Kidney (tissue), 14 donors: ENCODE results near the gene GOLGA5. TPM values are rescaled to one million over a fixed set of nuclear protein-coding genes. Genes with fewer than 3 reads are reported as not detected.
"Not testable (repeated sequence)": the region's sequence is repeated elsewhere in the genome, so short reads cannot be mapped to it uniquely, and the experiment has no call there.

ENCODE experiments used
- DNase-seq, 5 donors: peaks; one replicate each; pipeline ENCODE4 v3.0.0-alpha.2; 2013 to 2020
- FAIRE-seq: peaks from 2 replicates; lab custom pipeline; 2012; peaks lifted over from hg19 to GRCh38; lab: Jason Lieb, UNC
- H3K27ac ChIP-seq, 2 donors: one replicate each; pipeline ENCODE4 v1.7.0; 2013; ENCODE audit warnings: low read depth in 2 of 2, low read length in 2 of 2, inconsistent platforms in 1 of 2
- H3K27me3 ChIP-seq: one replicate; pipeline ENCODE4 v1.7.1; 2013; ENCODE audit warnings: low read length, inconsistent platforms; ENCODE audit not compliant: control insufficient read depth, insufficient read depth
- H3K36me3 ChIP-seq, 3 donors: one replicate each; pipeline versions ENCODE4 v1.7.0 to v1.7.1; 2013; ENCODE audit warnings: low read length in 3 of 3, control low read depth in 1 of 3, inconsistent platforms in 1 of 3; ENCODE audit not compliant: insufficient read depth in 3 of 3, control insufficient read depth in 2 of 3
- H3K4me1 ChIP-seq, 3 donors: one replicate each; pipeline versions ENCODE4 v1.7.0 to v1.7.1; 2013; ENCODE audit warnings: low read length in 3 of 3, inconsistent platforms in 1 of 3, low read depth in 1 of 3; ENCODE audit not compliant: control insufficient read depth in 2 of 3, insufficient read depth in 2 of 3
- H3K4me3 ChIP-seq, 3 donors: one replicate each; pipeline versions ENCODE4 v1.7.0 to v1.8.1; 2013; ENCODE audit warnings: low read length in 3 of 3, control low read depth in 1 of 3, inconsistent platforms in 1 of 3
- H3K9ac ChIP-seq, 3 donors: one replicate each; pipeline versions ENCODE4 v1.7.0 to v1.7.1; 2013; ENCODE audit warnings: low read length in 3 of 3, control low read depth in 1 of 3, inconsistent platforms in 1 of 3
- H3K9me3 ChIP-seq, 3 donors: one replicate each; pipeline versions ENCODE4 v1.7.0 to v1.7.1; 2013; ENCODE audit warnings: low read length in 3 of 3, control low read depth in 1 of 3, inconsistent platforms in 1 of 3; ENCODE audit not compliant: control insufficient read depth in 2 of 3, insufficient read depth in 1 of 3
- intact Hi-C: fragments of 100-400 bp; cut with DNase I; formaldehyde crosslinking; loops from one replicate; pipeline ENCODE4 v1.11.1; 2022
- polyA plus RNA-seq: library from polyadenylated mRNA; stranded (reverse); fragments of 350-450 nt; fragmentation: Illumina TruSeq; extraction: RNeasy Lipid Tissue Mini Kit (QIAGEN cat#74804); gene quantifications from one replicate; pipeline ENCODE4 v1.2.3, GENCODE V29; 2014; ENCODE audit warnings: low read depth, low replicate concordance; ENCODE audit not compliant: insufficient read depth
- total RNA-seq: library from RNA; stranded (reverse); fragmentation: NEBNext Ultra II Directional; extraction: Animal tissue kit (Norgen Biotek cat#: 25700); gene quantifications from one replicate; pipeline ENCODE4 v1.2.1, GENCODE V29; 2021
- TF ChIP-seq, protein P1 (sequence below): IDR thresholded peaks from 3 replicates; pipeline ENCODE4 v1.5.1; 2012; ENCODE audit warnings: mild to moderate bottlenecking, moderate library complexity, borderline replicate concordance; ENCODE audit not compliant: insufficient read depth; ENCODE audit errors: extremely low read depth
- donor health status: control.
- donor health status: control.
- donor health status: control.
- donor health status: control.
- donor health status: control.
- donor health status: DM: yes; HTN: yes; CAD: no.
- donor health status: Normal renal cell carcinoma (clear cell type).

GOLGA5 gene
- total and polyA plus RNA-seq, 2 donors from 2014 or later = 27.7 to 33.7 TPM

DNA sequence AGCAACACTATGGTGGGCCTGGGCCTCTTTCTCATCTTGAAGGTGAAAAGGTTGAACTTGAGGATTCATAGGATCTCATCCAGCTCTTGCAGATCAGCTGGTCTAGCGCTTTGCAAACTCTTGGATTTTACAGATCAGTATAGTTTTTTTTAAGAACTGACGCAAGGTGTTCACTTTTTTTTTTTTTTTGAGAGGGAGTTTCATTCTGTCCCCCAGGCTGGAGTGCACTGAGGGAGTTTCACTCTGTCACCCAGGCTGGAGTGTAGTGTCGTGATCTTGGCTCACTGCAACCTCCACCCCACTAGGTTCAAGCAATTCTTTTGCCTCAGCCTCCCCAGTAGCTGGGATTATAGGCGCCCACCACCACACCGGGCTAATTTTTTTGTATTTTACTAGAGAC, 25.3 kb upstream of the GOLGA5 start:
- no peaks in the 10 kb centered on the region for H3K36me3 ChIP-seq
- TF ChIP-seq, protein P1, sequence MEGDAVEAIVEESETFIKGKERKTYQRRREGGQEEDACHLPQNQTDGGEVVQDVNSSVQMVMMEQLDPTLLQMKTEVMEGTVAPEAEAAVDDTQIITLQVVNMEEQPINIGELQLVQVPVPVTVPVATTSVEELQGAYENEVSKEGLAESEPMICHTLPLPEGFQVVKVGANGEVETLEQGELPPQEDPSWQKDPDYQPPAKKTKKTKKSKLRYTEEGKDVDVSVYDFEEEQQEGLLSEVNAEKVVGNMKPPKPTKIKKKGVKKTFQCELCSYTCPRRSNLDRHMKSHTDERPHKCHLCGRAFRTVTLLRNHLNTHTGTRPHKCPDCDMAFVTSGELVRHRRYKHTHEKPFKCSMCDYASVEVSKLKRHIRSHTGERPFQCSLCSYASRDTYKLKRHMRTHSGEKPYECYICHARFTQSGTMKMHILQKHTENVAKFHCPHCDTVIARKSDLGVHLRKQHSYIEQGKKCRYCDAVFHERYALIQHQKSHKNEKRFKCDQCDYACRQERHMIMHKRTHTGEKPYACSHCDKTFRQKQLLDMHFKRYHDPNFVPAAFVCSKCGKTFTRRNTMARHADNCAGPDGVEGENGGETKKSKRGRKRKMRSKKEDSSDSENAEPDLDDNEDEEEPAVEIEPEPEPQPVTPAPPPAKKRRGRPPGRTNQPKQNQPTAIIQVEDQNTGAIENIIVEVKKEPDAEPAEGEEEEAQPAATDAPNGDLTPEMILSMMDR = no peak
- peaks cover 0 to 4% (median 0%) of the 10 kb centered on the region in 3 donors for H3K4me1 ChIP-seq
- DNase-seq (no peak), FAIRE-seq (no peak)
- intact Hi-C loops = no loop called here
- no peak overlapping the region for H3K4me3 ChIP-seq
- H3K27me3 ChIP-seq = no peaks in the 10 kb centered on the region
- no peaks in the 10 kb centered on the region for H3K9me3 ChIP-seq
- H3K27ac ChIP-seq = peak overlapping the region; percentile 6 to 87
- no peak overlapping the region for H3K9ac ChIP-seq

DNA sequence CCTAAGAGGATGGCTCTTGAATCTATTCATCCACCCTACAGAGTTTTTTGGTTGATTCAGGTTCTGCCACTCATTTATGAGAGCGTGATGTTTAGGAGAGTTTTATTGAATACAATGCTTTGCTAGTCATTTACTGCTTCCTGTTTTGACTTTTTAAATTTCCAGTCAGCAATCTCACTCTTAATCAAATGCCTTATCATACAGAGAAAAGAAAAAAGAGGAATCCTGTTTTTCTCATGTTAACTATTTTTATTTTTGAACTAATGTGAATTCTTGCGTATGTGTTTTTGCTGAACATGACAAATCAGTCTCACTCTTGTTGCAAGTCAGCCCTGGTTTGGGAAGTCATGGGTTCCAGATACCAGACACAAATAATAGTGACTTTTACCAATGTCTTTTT, 23.6 kb upstream of the GOLGA5 start:
- Histone ChIP-seq H3K4me3 (no peak overlapping the region), H3K27me3 (no peaks in the 10 kb centered on the region), H3K36me3 (no peaks in the 10 kb centered on the region), H3K9ac (no peak overlapping the region), H3K4me1 (peaks cover 0 to 11% (median 0%) of the 10 kb centered on the region in 3 donors), H3K9me3 (no peaks in the 10 kb centered on the region), H3K27ac (no peak overlapping the region)
- FAIRE-seq (no peak), DNase-seq (no peak)
- intact Hi-C loops = no loop called here
- TF ChIP-seq, protein P1 = no peak

DNA sequence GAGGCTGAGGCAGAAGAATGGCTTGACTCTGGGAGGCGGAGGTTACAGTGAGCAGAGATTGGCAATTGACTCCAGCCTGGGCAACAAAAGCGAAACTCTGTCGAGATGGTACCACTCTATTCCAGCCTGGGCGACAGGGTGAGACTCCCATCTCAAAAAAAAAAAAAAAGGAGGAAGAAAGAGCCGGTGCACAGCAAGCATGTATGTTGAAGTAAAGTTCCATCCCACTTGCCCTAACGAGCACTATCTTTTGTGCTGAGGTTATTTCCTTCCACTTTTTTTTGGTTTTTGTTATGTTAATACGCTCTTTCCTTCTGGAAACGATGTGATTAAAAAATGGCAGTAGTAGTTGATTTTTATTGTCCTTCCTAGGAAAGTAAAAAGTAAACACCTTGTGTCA, 19.5 kb upstream of the GOLGA5 start:
- Histone ChIP-seq H3K4me3 (no peak overlapping the region), H3K27me3 (no peaks in the 10 kb centered on the region), H3K9me3 (no peaks in the 10 kb centered on the region), H3K4me1 (peaks cover 0 to 7% (median 0%) of the 10 kb centered on the region in 3 donors), H3K27ac (peak overlapping the region; percentile 45 to 66), H3K9ac (peak overlapping the region in 1 of 3 donors; percentile 17), H3K36me3 (no peaks in the 10 kb centered on the region)
- intact Hi-C loops = no loop called here
- FAIRE-seq (no peak), DNase-seq (no peak)
- TF ChIP-seq, protein P1 = no peak

DNA sequence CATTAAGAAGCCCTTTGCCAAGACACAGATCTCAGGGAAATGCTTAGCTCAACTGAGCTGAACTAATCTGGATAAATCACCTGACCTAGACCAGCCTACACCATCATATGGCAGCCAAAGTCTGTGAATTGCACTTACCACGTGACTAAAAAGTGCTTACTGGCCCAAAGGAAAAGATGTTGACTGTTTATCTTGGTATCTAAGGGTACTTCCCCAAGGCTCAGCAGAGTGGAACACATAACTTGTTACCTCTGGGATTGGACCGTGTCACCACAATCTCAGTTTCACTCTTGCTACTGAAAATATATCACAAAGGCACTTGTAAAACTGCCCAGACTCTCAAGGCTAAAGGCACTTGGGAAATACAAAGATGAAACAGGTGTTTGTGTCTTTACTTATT, 18.8 kb upstream of the GOLGA5 start:
- H3K27me3 ChIP-seq, H3K4me3 ChIP-seq, intact Hi-C loops, H3K36me3 ChIP-seq, H3K9ac ChIP-seq, H3K9me3 ChIP-seq, H3K4me1 ChIP-seq, FAIRE-seq: not testable (repeated sequence)
- DNase-seq = peak in 3 of 5 donors; percentile 22 to 75 (median 70)
- peak overlapping the region in 1 of 2 donors; percentile 71 for H3K27ac ChIP-seq

DNA sequence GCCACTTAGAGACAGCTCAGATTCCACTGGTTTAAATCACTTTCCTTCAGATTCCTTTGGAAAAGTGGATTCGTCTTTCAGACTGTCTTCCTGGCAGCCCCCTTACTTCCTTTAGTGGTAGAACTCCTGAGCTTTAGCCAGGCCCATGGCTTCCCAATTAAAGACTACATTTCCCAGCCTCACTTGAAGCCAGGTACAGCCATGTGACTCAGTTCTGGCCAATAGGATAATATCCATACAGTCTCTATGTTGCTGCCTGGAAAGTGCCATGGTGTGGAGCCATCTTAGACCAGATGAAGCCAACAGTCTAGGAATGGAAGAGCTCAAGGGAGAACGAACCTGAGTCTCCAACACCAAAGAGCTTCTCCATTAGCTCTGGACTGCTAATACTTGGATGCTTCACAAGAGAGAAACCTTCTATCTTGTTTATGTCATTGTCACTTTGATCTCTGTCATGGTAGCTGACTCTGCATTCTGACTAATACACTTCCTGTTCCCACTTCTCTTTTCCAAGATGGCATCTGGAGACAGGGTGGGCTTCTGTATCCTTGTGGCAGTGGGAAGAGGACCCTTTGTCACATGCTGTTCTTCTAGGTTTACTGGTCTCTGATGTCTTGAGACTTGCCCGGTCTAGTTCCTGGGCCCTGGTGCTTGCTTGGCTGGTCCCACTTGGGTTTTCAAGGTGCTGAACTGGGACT, 15.1 kb upstream of the GOLGA5 start:
- DNase-seq = peak in 2 of 5 donors; percentile 15 to 22
- H3K4me1 ChIP-seq, H3K4me3 ChIP-seq, FAIRE-seq, H3K9me3 ChIP-seq, H3K9ac ChIP-seq, H3K36me3 ChIP-seq, H3K27me3 ChIP-seq, intact Hi-C loops, H3K27ac ChIP-seq: not testable (repeated sequence)
